ENCODE data around the gene BMS1. TPM values are rescaled to one million over a fixed set of nuclear protein-coding genes. Genes with fewer than 3 reads are reported as not detected.

Gene BMS1
- total and polyA plus RNA-seq, 2 donors (not counting 3 experiments of a cell fraction or from before 2014, with no cell fraction given): 2.8 to 23.4 TPM

GRCh38 chr10:42830237-42830636 is 47.6 kb downstream of the BMS1 start:
- dilution Hi-C loops (cut with MboI; ENCODE audit: extremely low pct_ligation_motif_present, low sequenced_read_pairs) (no loop called here), intact Hi-C loops (cut with micrococcal nuclease) (no loop called here)
- Histone ChIP-seq H3K27me3 (ENCODE audit: control insufficient read depth in 2 of 2, insufficient read depth in 2 of 2, low read length in 2 of 2) (no peaks in the 10 kb centered on the region), H3K9ac (replicated peaks; ENCODE audit: extremely low read depth, insufficient read depth, low read length) (no peak overlapping the region), H3K27ac (ENCODE audit: insufficient read depth, low read depth, low read length) (no peak overlapping the region), H3K4me2 (ENCODE audit: insufficient read depth, low read length) (no peak overlapping the region), H3K4me1 (ENCODE audit: control insufficient read depth, extremely low read depth, insufficient read depth, low read length) (no peaks in the 10 kb centered on the region), H4K20me1 (replicated peaks; ENCODE audit: control insufficient read depth, extremely low read depth, insufficient read depth, low read length) (no peaks in the 10 kb centered on the region), H3K36me3 (ENCODE audit: control insufficient read depth in 2 of 2, extremely low read depth in 1 of 2, insufficient read depth in 2 of 2, low read length in 2 of 2) (peaks cover 7 to 13% of the 10 kb centered on the region in 2 experiments), H3K4me3 (replicated peaks in 1 of 3; ENCODE audit: insufficient read depth in 1 of 3, low read depth in 1 of 3, low read length in 3 of 3) (no peak overlapping the region), H3K9me3 (replicated peaks; ENCODE audit: control insufficient read depth, insufficient read depth, low read length) (no peaks in the 10 kb centered on the region), H3K79me2 (ENCODE audit: control insufficient read depth, insufficient read depth, low read length) (no peaks in the 10 kb centered on the region), H2AFZ (ENCODE audit: low read depth, low read length) (no peak overlapping the region), H3K9me1 (replicated peaks; ENCODE audit: control insufficient read depth, extremely low read depth, insufficient read depth, low read length) (no peaks in the 10 kb centered on the region)
- ChIA-PET CTCF (no interaction called here), POLR2A (no interaction called here)
- DNase-seq (ENCODE audit: low read depth, low spot score): no peak
- TF ChIP-seq JUN (IDR thresholded peaks at IDR 0.05; ENCODE audit: borderline replicate concordance, insufficient read depth, insufficient read length, low read depth) (no peak), FOS (IDR thresholded peaks at IDR 0.05; ENCODE audit: borderline replicate concordance, insufficient read depth, low read length) (no peak), GATA2 (IDR thresholded peaks at IDR 0.05; ENCODE audit: insufficient read depth, insufficient read length, low read depth, low read length) (no peak), MAX (IDR thresholded peaks at IDR 0.05; ENCODE audit: insufficient read depth, insufficient read length) (no peak), EZH2 (IDR thresholded peaks at IDR 0.05; ENCODE audit: borderline replicate concordance, low read depth, low read length, severe bottlenecking) (no peak), MYC (IDR thresholded peaks at IDR 0.05; ENCODE audit: low read depth, low read length) (no peak), CTCF (IDR thresholded peaks at IDR 0.05; ENCODE audit: extremely low read depth in 1 of 2, insufficient read depth in 1 of 2, low read depth in 1 of 2, low read length in 2 of 2) (no peak), POLR2A (IDR thresholded peaks at IDR 0.05; ENCODE audit: low read depth, low read length) (no peak), POLR2AphosphoS5 (IDR thresholded peaks at IDR 0.05; ENCODE audit: insufficient read depth, low read depth, low read length) (no peak)
- BruUV-seq (replicated peaks): no TSS peak
- no peak for FAIRE-seq
